A673 (cell line): ENCODE measurements around the gene TECR.

ENCODE experiments used
- CTCF ChIP-seq: fragments of 300-800, 200-600 bp; sonication (generic); conservative IDR thresholded peaks from 2 replicates; pipeline ENCODE4 v1.5.1; 2017; ENCODE audit warnings: low read depth, mild to moderate bottlenecking, antibody characterized with exemption, low read length, moderate library complexity, mixed read lengths
- EZH2 ChIP-seq: fragments of 200-600 bp; sonication (generic); IDR thresholded peaks from 2 replicates; pipeline ENCODE4 v1.6.1; 2017; ENCODE audit warnings: borderline replicate concordance, low read depth, mild to moderate bottlenecking, mixed read lengths, antibody characterized with exemption, low read length; ENCODE audit not compliant: poor library complexity, severe bottlenecking

- TF ChIP-seq CTCF (no peak), EZH2 (no peak)
Observed at GRCh38 chr19:14503285-14503684, 26.1 kb upstream of the TECR start.
